ENCODE results near the gene SPRR2B. TPM values are rescaled to one million over a fixed set of nuclear protein-coding genes. Genes with fewer than 3 reads are reported as not detected.

The SPRR2B gene
- total and polyA plus RNA-seq, 9 donors = 1.1 to 4.9 (median 2.8) TPM; not detected in 3

GRCh38 chr1:153040950-153041631, 30.3 kb downstream of the SPRR2B start, which contains the start of gene SPRR2D:
Gene SPRR2D (minus strand): TSS chr1:153041120. CDS start chr1:153040346, 774 bp downstream.
- no peaks in the 10 kb centered on the region for H3K4me1 ChIP-seq (ENCODE audit: insufficient read depth)
- no peak for DNase-seq
- H3K9me3 ChIP-seq = no peaks in the 10 kb centered on the region
- no peak within 1 kb of the TSS for H3K4me3 ChIP-seq
- H3K36me3 ChIP-seq = no peaks in the 10 kb centered on the region
- TF ChIP-seq POLR2A (IDR thresholded peaks at IDR 0.05) = no peak
- no peak for TF ChIP-seq CTCF (IDR thresholded peaks at IDR 0.05)
- no peak for TF ChIP-seq EP300 (IDR thresholded peaks at IDR 0.05)
- no peak within 1 kb of the TSS for H3K27ac ChIP-seq
- H3K27me3 ChIP-seq = no peaks in the 10 kb centered on the region
- intact Hi-C loops (cut with DNase I) = no loop called here
- WGBS, 3 donors = 69 to 82% (median 80%) methylated on average over 4 of the region's 4 CpGs

GRCh38 chr1:153035211-153035610, 36.2 kb downstream of the SPRR2B start:
- no peak overlapping the region for H3K27ac ChIP-seq
- H3K36me3 ChIP-seq = no peaks in the 10 kb centered on the region
- H3K4me1 ChIP-seq (ENCODE audit: insufficient read depth) = no peaks in the 10 kb centered on the region
- no peaks in the 10 kb centered on the region for H3K9me3 ChIP-seq
- intact Hi-C loops (cut with DNase I) = no loop called here
- H3K27me3 ChIP-seq = no peaks in the 10 kb centered on the region
- WGBS, 3 donors = 93 to 94% (median 94%) methylated on average over 1 of the region's 1 CpG
- TF ChIP-seq EP300 (IDR thresholded peaks at IDR 0.05) = no peak
- TF ChIP-seq CTCF (IDR thresholded peaks at IDR 0.05) = no peak
- no peak for TF ChIP-seq POLR2A (IDR thresholded peaks at IDR 0.05)
- H3K4me3 ChIP-seq = no peak overlapping the region
- DNase-seq = no peak

GRCh38 chr1:153032677-153033308, 38.6 kb downstream of the SPRR2B start:
- no peaks in the 10 kb centered on the region for H3K9me3 ChIP-seq
- 56 to 70% (median 63%) methylated on average over 3 of the region's 3 CpGs for WGBS, 3 donors
- TF ChIP-seq POLR2A (IDR thresholded peaks at IDR 0.05) (no peak), EP300 (IDR thresholded peaks at IDR 0.05) (no peak), CTCF (IDR thresholded peaks at IDR 0.05) (no peak)
- no peak for DNase-seq
- H3K27ac ChIP-seq = no peak overlapping the region
- no peaks in the 10 kb centered on the region for H3K4me1 ChIP-seq (ENCODE audit: insufficient read depth)
- H3K4me3 ChIP-seq = no peak overlapping the region
- H3K27me3 ChIP-seq = no peaks in the 10 kb centered on the region
- intact Hi-C loops (cut with DNase I) = no loop called here
- no peaks in the 10 kb centered on the region for H3K36me3 ChIP-seq

GRCh38 chr1:153032073-153032472, 39.3 kb downstream of the SPRR2B start:
- Histone ChIP-seq H3K4me1 (ENCODE audit: insufficient read depth) (no peaks in the 10 kb centered on the region), H3K9me3 (no peaks in the 10 kb centered on the region), H3K4me3 (no peak overlapping the region), H3K36me3 (no peaks in the 10 kb centered on the region), H3K27me3 (no peaks in the 10 kb centered on the region), H3K27ac (no peak overlapping the region)
- intact Hi-C loops (cut with DNase I) = no loop called here
- no peak for TF ChIP-seq EP300 (IDR thresholded peaks at IDR 0.05)
- no peak for TF ChIP-seq POLR2A (IDR thresholded peaks at IDR 0.05)
- no peak for TF ChIP-seq CTCF (IDR thresholded peaks at IDR 0.05)
- no peak for DNase-seq
